WI38 (cell line): ENCODE data around the gene SEMA6B.
"Not testable (repeated sequence)": the region's sequence is repeated elsewhere in the genome, so short reads cannot be mapped to it uniquely, and the experiment has no call there.

Experiments
- H3K4me3 ChIP-seq: 2 replicates; pipeline ENCODE4 v1.5.1; 2011; ENCODE audit warnings: low read depth, mild to moderate bottlenecking, control low read depth, low read length
- TF ChIP-seq, protein P1 (sequence below): IDR thresholded peaks from 2 replicates; pipeline ENCODE4 v1.5.1; 2012; ENCODE audit warnings: low read depth, mild to moderate bottlenecking, control low read depth, low read length

SEMA6B gene

DNA sequence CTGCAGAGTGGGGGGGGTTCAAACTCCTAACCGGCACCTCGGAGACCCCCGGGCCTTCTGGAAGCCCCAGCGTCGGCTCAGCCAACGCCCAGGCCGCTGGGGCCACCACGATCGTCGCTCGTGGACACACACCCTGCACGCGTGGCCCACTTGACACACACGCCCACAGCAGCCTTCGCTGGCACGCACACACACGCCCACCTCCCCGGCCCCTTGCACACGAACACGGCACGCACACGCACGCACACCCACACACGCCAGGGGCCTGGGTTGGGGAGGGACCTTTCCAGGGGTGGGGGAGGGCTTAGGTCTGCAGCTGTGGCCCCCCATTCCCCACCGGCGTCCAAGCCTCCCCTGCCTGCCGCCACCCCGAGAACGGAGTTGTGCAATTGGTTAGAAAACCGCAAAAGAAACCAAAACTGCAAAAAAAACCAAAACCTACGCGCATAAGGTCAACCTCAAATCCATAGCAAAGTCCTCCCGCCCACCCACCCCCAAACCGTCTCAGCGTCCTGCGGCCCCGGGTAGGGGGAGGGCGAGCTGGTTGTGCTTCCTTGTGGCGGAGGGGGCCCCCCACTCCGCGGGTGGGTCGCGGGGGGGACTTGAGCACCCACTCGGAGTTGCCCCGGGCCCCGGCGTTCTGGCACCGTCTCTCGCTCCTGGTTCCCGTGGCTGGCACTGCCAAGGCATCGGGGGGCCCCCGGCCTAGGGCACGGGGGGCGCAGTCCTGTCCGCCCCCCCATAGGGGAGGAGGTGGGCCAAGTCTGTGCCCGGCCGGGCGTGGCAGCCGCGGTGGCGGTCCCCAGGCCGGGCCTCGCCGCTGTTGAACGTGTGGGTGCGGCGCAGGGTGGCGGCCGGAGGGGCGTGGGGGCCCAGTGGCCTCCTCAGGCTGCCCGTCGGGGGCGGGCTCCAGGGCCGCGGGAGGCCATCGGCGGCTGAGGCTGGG is 16.3 kb downstream of the SEMA6B start:
- H3K4me3 ChIP-seq: no peak overlapping the region
- TF ChIP-seq, protein P1, sequence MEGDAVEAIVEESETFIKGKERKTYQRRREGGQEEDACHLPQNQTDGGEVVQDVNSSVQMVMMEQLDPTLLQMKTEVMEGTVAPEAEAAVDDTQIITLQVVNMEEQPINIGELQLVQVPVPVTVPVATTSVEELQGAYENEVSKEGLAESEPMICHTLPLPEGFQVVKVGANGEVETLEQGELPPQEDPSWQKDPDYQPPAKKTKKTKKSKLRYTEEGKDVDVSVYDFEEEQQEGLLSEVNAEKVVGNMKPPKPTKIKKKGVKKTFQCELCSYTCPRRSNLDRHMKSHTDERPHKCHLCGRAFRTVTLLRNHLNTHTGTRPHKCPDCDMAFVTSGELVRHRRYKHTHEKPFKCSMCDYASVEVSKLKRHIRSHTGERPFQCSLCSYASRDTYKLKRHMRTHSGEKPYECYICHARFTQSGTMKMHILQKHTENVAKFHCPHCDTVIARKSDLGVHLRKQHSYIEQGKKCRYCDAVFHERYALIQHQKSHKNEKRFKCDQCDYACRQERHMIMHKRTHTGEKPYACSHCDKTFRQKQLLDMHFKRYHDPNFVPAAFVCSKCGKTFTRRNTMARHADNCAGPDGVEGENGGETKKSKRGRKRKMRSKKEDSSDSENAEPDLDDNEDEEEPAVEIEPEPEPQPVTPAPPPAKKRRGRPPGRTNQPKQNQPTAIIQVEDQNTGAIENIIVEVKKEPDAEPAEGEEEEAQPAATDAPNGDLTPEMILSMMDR: no peak

DNA sequence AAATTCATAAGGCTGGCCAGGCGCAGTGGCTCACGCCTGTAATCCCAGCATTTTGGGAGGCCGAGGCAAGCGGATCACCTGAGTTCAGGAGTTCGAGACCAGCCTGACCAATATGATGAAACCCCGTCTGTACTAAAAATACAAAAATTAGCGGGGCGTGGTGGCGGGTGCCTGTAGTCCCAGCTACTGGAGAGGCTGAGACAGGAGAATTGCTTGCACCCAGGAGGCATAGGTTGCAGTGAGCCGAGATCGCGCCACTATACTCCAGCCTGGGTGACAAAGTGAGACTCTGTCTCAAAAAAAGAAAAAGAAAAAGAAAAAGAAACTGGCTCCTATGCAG is 17.7 kb downstream of the SEMA6B start:
- not testable (repeated sequence) for H3K4me3 ChIP-seq

DNA sequence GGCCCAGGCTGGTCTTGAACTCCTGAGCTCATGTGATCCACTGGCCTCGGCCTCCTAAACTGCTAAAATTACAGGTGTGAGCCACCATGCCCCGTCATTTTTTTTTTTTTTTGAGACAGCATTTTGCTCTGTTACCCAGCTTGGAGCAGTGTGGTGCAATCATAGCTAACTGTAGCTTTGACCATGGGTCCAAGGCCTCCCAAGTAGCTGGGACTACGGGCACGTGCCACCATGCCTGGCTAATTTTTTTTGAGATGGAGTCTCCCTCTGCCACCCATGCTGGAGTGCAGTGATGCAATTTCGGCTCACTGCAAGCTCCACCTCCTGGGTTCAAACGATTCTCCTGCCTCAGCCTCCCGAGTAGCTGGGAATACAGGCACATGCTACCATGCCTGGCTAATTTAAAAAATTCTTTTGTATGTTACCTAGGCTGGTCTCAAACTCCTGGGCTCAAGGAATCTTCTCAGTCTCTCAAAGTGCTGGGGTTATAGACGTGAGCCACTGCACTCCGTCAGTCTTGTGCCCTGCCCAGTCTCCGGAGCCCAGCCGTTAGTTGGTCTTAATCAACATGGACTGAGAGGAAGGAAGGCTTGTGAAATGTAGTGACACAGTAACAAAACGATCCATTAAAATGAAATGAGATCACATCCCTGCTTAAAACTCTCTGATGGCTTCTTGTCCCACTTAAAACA is 18.2 kb downstream of the SEMA6B start:
- no peak overlapping the region for H3K4me3 ChIP-seq
- TF ChIP-seq, protein P1: no peak

DNA sequence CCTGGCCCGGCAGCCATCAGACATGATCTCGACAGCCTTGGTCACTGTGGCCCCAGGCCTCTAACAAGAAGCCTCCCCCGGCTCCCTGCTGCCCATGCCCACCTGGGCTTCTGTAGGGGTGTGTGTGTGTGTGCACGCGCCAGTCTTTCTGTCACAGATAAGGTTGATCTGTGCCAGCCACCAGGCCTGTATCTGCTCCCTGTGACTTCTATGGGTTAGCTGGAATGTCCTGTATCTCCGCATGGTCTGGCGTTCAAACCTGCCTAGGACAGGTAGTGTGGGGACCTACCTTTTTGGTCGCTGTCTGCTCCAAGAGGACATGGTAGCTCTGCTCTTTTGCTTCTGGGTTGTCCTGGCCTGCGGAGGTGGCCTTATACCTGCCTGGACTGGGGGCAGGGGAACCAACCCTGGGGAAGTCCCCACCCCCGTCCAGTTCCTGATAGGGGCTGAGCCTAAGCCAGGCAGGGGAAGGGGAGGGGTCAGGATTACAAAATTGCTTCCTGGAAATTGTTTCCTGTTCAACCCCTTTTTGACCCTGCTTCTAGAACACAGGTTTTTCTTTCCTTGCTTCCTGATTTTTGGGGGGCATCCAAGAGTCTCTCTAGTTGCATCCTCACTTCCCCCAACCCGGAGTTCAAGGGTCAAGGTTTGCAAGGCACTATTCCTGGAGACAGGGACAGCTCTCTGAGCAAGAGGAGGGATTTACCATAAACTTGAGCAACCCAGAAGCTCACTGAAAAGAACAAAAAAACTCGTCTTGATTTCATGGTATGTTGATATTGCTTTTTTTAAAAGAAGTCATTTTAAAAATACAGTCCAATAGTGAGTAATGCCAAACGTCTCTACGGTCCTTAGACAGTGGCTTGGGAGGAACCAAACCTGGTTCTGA is 19.5 kb downstream of the SEMA6B start, which contains the start of gene LRG1:
LRG1 (minus strand) TSS at position 344 of the 889 bp plus-strand sequence; CDS start at position 321, 23 bp downstream.
- TF ChIP-seq, protein P1: no peak

DNA sequence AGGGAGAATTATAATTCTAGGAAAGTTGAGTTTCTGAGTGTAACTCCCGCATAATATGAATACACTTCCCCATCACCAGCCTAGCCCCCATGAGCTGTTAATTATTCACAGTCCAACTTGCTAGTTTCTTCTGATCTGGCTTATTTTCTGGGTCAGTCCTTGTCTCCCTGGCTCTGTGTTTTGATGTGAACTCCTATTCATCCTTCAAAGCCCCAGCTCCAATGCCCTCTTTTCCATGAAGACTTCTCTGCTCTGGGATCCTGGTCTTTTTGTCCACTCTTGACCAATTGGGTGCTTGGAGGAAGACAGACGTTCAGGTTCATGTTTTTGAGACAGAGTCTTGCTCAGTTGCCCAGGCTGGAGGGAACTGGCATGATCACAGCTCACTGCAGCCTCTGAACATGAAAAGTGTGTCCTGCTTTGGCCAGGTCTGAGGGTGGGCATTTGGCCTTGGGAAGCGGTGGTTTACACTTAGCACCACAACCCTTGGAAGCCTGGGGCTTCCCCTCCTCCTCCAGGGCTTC is 20.3 kb downstream of the SEMA6B start:
- TF ChIP-seq, protein P1: no peak
- no peak overlapping the region for H3K4me3 ChIP-seq

More for the DNA sequence above, 19.5 kb downstream of the SEMA6B start, which contains the start of gene LRG1:
- H3K4me3 ChIP-seq: no peak within 1 kb of the TSS

DNA sequence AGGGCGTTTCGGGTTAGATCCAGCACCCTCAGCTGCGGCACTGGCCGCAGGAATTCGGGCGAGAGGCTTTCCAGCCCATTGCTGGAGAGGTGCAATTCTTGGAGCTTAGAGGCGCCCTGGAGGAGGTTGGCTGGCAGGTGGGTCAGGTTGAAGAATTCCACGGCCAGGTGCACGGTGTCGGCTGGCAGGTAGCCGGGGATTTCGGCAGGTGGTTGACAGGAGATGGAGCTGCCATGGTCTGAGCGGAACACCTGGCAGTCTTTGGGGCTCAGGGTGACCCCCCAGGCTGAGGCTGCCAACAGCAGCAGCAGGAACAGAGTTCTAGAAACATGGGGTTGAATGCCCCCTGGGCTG is 20.9 kb downstream of the SEMA6B start:
- TF ChIP-seq, protein P1: no peak
- no peak overlapping the region for H3K4me3 ChIP-seq

DNA sequence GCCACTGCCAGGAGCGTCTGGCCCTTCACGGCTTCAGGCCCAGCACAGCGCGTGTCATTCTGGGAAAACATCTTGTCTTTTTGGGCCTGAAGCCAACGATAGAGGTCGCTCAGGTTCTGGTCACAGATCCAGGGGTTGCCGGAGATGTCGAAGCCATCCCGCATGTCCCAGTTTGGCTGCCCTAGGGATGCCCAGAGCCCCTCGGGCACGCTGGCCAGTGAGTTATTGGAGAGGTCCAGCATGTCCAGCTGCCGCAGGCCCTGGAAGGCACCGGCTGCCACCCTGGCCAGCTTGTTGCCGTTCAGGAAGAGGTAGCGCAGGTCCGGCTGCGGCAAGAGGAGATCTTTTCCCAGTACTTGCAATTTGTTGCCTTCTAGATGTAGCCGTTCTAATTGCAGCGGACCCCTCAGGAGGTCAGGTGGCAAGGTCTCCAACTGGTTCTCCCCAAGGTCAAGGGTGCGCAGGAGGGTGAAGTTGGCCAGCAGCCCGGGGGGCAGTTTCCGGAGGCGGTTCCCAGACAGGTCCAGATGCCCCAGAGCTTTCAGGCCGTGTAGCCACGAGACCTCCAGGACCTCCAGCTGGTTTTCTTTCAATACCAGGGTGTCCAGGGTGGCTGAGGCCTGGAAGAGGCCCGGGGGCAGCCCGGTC is 21.4 kb downstream of the SEMA6B start:
- TF ChIP-seq, protein P1: no peak
- H3K4me3 ChIP-seq: no peak overlapping the region
